ENCODE data around the gene TJAP1. TPM values are rescaled to one million over a fixed set of nuclear protein-coding genes. Genes with fewer than 3 reads are reported as not detected.

Gene TJAP1
- total and polyA plus RNA-seq, 2 of the 8 experiments (the other 6 are each of a cell fraction or from before 2014, with no cell fraction given) = 30.7 to 40.4 TPM

DNA sequence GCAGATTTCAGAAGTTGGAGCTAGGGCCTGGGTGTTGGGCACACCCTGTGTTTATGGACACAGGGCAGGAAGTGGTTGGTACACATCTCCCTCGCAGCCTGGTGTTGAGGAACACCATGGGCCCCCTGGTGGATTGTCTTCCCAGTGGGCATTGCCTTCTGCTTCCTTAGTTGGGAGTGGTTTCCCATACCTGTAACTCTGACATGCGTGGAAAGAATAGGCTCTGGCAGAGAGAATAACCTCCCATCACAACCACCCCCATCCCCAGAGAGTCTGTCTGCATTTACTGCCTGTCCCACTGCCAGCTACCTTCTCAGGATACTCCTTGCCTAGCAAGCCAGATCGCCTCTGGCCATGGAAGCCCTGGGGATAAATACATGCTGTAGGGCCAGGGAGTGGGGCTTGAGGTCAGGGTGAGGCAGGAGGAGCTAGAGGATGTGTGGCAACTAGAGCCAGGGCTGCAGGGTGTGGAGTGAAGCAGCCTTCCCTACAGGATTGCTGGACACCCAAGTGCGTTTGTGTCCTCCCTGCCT, 18.1 kb downstream of the TJAP1 start:
- peak overlapping the region; percentile 50; the same call in 1 of the 2 replicates for H2BK12ac ChIP-seq (ENCODE audit: low read depth, low read length)
- H3K27me3 ChIP-seq (replicated peaks in 1 of 4; ENCODE audit: control insufficient read depth in 3 of 4, extremely low read depth in 1 of 4, insufficient read depth in 3 of 4, low read length in 3 of 4) = no peaks in the 10 kb centered on the region
- 0 out of 2 replicates have a peak overlapping the region, but pooled peaks have one; percentile 65 for H2AK5ac ChIP-seq (ENCODE audit: low read depth, low read length)
- H3K4me2 ChIP-seq (ENCODE audit: insufficient read depth in 1 of 2, low read depth in 2 of 2, low read length in 2 of 2) = 0 out of 4 replicates have a peak overlapping the region, but pooled peaks of 1 of the 2 experiments have one; percentile 18
- ChIA-PET CTCF (ENCODE audit: partially characterized antibody) (interaction anchor here (0.6 to 32.9 kb wide), 16 partner anchors 5 to 462 kb away, joined by 3 to 536 read pairs (median 6); partner anchors contain the start of genes DLK2, LRRC73, TJAP1 and ZNF318), POLR2A (ENCODE audit: partially characterized antibody) (interaction anchor here (0.6 to 5.6 kb wide), 11 partner anchors 9 to 52 kb away, joined by 3 to 27 read pairs (median 4); partner anchors contain the start of genes DLK2, LRRC73 and TJAP1)
- no peak overlapping the region for H3K4me3 ChIP-seq (ENCODE audit: extremely low read depth in 1 of 4, insufficient read depth in 2 of 4, low read depth in 3 of 4, low read length in 4 of 4)
- TF ChIP-seq PHF8 (conservative IDR thresholded peaks at IDR 0.05; ENCODE audit: low read depth, low read length) (no peak), GTF2F1 (IDR thresholded peaks at IDR 0.05; ENCODE audit: borderline replicate concordance, low read depth, low read length) (no peak), CTCF (IDR thresholded peaks at IDR 0.05; ENCODE audit: control extremely low read depth in 1 of 3, insufficient read depth in 1 of 3, low read depth in 1 of 3, low read length in 3 of 3) (peak in 1 of 3 experiments; percentile 12; a peak in 1 of 4 replicates)
- H3K79me2 ChIP-seq (ENCODE audit: control insufficient read depth in 1 of 2, insufficient read depth in 2 of 2, low read length in 2 of 2) = peaks cover 4 to 42% of the 10 kb centered on the region in 2 experiments; a peak in 3 of 4 replicates
- H4K8ac ChIP-seq (ENCODE audit: extremely low read depth, insufficient read depth, low read length) = peak overlapping the region; percentile 0; the same call in 1 of the 2 replicates
- H3K79me1 ChIP-seq (ENCODE audit: low read depth, low read length) = peaks cover 19% of the 10 kb centered on the region; the same call in 1 of the 2 replicates
- H2BK15ac ChIP-seq (ENCODE audit: low read length) = no peak overlapping the region
- no peak for DNase-seq (ENCODE audit: low read depth in 1 of 2, low spot score in 2 of 2)
- H2AFZ ChIP-seq (ENCODE audit: low read length) = no peak overlapping the region
- no peaks in the 10 kb centered on the region for H3K9me3 ChIP-seq (ENCODE audit: insufficient read depth in 2 of 2, low read depth in 1 of 2, low read length in 1 of 2)
- H3K56ac ChIP-seq (replicated peaks; ENCODE audit: insufficient read length, low read depth, low read length) = no peak overlapping the region
- H4K20me1 ChIP-seq (replicated peaks in 1 of 2; ENCODE audit: control insufficient read depth in 1 of 2, insufficient read depth in 2 of 2, low read length in 2 of 2) = peaks cover 10 to 24% of the 10 kb centered on the region in 2 experiments
- H3K4me1 ChIP-seq (replicated peaks in 1 of 4; ENCODE audit: control insufficient read depth in 3 of 4, insufficient read depth in 4 of 4, low read length in 3 of 4) = peaks cover 7 to 19% (median 11%) of the 10 kb centered on the region in 4 experiments
- no peak overlapping the region for H4K91ac ChIP-seq (replicated peaks; ENCODE audit: insufficient read length, low read length)
- no peak overlapping the region for H3K9ac ChIP-seq (replicated peaks in 1 of 4; ENCODE audit: extremely low read depth in 1 of 4, low read depth in 3 of 4, low read length in 3 of 4)
- no peak overlapping the region for H3K27ac ChIP-seq (ENCODE audit: low read depth, low read length)
- H3K14ac ChIP-seq (ENCODE audit: insufficient read length) = no peak overlapping the region
- H3K23me2 ChIP-seq (ENCODE audit: low read depth, low read length) = no peaks in the 10 kb centered on the region
- WGBS, 2 experiments (ENCODE audit: extremely low coverage in 1 of 2, insufficient coverage in 1 of 2, insufficient read length in 1 of 2, insufficient replicate concordance in 2 of 2, low coverage in 1 of 2, low lambda C conversion rate in 2 of 2, missing lambda C conversion rate in 1 of 2) = 87% methylated on average over 3 of the region's 4 CpGs; no CpG with 5 or more reads in 1 of the 2 experiments
- H4K5ac ChIP-seq (ENCODE audit: insufficient read length, low read depth, low read length) = no peak overlapping the region
- H3K4ac ChIP-seq (replicated peaks; ENCODE audit: insufficient read length, low read depth, low read length) = no peak overlapping the region
- no peak for FAIRE-seq
- 0 out of 2 replicates have a peak overlapping the region, but pooled peaks have one; percentile 3 for H2BK20ac ChIP-seq (ENCODE audit: low read length)
- no peak overlapping the region for H2BK120ac ChIP-seq (replicated peaks; ENCODE audit: low read depth, low read length)
- H3K18ac ChIP-seq (ENCODE audit: extremely low read depth, low read length) = no peak overlapping the region
- no peak overlapping the region for H3K23ac ChIP-seq (ENCODE audit: insufficient read length)
- H2BK5ac ChIP-seq (ENCODE audit: low read depth, low read length) = peak overlapping the region; percentile 67
- H3K36me3 ChIP-seq (ENCODE audit: control insufficient read depth in 2 of 4, insufficient read depth in 4 of 4, low read length in 3 of 4) = peaks cover 11 to 23% (median 18%) of the 10 kb centered on the region in 4 experiments; a peak in 7 of 8 replicates

All from H1 (cell line).